Measurements from ENCODE around the gene KDM3A.

DNA sequence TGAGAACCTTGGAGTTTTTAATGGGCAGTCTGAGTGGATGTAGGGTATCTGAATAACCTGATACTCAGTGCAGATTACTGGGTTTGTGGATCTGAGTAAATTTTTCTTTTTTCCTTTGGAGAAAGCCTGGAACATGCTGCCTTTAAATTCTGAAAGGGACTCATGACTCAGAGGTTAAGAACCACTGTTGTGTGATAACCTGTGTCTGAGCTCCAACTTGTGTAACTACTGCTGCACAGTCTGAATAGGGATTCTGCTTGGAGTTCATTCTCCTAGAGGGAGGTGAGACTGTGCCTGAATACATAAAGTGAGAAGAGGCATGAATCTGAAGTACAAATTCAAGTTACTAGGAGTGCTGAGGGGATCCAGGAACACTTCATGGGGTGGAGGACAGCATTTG is 36.2 kb downstream of the KDM3A start:
- no peak for TF ChIP-seq POLR2A (IDR thresholded peaks at IDR 0.05)
- TF ChIP-seq, protein P1, sequence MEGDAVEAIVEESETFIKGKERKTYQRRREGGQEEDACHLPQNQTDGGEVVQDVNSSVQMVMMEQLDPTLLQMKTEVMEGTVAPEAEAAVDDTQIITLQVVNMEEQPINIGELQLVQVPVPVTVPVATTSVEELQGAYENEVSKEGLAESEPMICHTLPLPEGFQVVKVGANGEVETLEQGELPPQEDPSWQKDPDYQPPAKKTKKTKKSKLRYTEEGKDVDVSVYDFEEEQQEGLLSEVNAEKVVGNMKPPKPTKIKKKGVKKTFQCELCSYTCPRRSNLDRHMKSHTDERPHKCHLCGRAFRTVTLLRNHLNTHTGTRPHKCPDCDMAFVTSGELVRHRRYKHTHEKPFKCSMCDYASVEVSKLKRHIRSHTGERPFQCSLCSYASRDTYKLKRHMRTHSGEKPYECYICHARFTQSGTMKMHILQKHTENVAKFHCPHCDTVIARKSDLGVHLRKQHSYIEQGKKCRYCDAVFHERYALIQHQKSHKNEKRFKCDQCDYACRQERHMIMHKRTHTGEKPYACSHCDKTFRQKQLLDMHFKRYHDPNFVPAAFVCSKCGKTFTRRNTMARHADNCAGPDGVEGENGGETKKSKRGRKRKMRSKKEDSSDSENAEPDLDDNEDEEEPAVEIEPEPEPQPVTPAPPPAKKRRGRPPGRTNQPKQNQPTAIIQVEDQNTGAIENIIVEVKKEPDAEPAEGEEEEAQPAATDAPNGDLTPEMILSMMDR (IDR thresholded peaks at IDR 0.05) = no peak
